GM23338 (cell line): ENCODE data around the gene RNASE11.

Experiments used
- CREB1 ChIP-seq: fragments of 250-450 bp; sonication (Bioruptor Pico); IDR thresholded peaks from 2 replicates; pipeline ENCODE4 v1.5.0; 2020; ENCODE audit warnings: low read depth, mild to moderate bottlenecking, moderate library complexity
- EZH2 ChIP-seq: fragments of 200-600 bp; sonication (generic); IDR thresholded peaks from one replicate; pipeline ENCODE4 v1.8.0; 2017; ENCODE audit warnings: antibody characterized with exemption, mild to moderate bottlenecking, low read depth; ENCODE audit not compliant: unreplicated experiment
- EZH2phosphoT487 ChIP-seq: fragments of 200-600 bp; sonication (generic); IDR thresholded peaks from one replicate; pipeline ENCODE4 v1.8.1; 2018; ENCODE audit warnings: antibody characterized with exemption; ENCODE audit not compliant: unreplicated experiment
- POLR2AphosphoS5 ChIP-seq: IDR thresholded peaks from 2 replicates; pipeline ENCODE4 v1.6.1; 2016; ENCODE audit warnings: antibody characterized with exemption, low read depth
- ZNF114 ChIP-seq: fragments of 250-450 bp; sonication (Bioruptor Pico); IDR thresholded peaks from 2 replicates; pipeline ENCODE4 v1.5.0; 2020; ENCODE audit warnings: mild to moderate bottlenecking, moderate library complexity
- TF ChIP-seq, protein P1 (sequence below), 2 experiments: fragments of 200-600 bp in 1 of 2; sonication (generic) in 1 of 2; conservative IDR thresholded peaks; 2 replicates each; pipeline versions ENCODE4 v1.5.1 to v1.6.1; 2016 to 2017; ENCODE audit warnings: antibody characterized with exemption in 2 of 2, low read depth in 2 of 2, mild to moderate bottlenecking in 2 of 2, moderate library complexity in 1 of 2
- TF ChIP-seq, protein P2 (sequence below): IDR thresholded peaks from one replicate; pipeline ENCODE4 v1.6.1; 2018; ENCODE audit warnings: antibody characterized with exemption; ENCODE audit not compliant: unreplicated experiment

DNA sequence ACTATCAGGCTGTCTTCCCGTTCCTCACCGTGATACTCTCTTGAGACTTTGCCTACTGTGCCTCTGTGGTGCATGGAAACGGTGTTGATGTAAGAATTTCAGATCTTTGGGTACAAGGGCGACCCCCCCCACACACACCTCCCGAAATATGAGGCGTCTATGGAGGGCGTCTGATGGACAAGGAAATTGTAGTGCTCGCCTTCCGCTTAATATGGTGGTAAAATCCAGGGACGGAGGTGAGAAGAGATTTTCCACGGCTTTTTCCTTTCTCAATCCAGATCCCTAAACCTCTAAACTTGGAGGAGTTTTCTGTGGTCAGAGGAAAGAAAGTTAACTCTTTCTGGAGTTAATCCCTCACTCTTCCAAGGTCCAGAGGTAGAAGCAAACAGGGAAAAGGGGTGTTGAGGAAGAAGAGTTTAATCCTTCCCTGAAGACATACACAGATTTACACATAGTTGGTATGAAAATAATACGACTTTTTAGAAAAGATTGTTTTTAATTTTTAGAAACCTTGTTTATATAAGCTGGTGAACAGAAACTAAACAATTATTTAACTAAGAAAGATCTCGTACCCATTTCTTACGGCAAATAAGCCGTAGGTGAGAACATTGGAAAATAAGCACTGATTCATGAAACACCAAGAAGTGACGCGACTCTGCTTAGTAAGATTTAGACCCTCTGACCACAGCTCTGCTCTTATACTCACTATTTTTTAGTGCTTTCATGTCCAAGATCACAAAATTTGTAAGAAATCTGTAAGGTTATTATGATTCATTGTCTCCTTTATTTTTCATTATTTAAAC lies 26.4 kb upstream of the RNASE11 start:
- TF ChIP-seq, protein P1, sequence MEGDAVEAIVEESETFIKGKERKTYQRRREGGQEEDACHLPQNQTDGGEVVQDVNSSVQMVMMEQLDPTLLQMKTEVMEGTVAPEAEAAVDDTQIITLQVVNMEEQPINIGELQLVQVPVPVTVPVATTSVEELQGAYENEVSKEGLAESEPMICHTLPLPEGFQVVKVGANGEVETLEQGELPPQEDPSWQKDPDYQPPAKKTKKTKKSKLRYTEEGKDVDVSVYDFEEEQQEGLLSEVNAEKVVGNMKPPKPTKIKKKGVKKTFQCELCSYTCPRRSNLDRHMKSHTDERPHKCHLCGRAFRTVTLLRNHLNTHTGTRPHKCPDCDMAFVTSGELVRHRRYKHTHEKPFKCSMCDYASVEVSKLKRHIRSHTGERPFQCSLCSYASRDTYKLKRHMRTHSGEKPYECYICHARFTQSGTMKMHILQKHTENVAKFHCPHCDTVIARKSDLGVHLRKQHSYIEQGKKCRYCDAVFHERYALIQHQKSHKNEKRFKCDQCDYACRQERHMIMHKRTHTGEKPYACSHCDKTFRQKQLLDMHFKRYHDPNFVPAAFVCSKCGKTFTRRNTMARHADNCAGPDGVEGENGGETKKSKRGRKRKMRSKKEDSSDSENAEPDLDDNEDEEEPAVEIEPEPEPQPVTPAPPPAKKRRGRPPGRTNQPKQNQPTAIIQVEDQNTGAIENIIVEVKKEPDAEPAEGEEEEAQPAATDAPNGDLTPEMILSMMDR (conservative IDR thresholded peaks at IDR 0.05; ENCODE audit: low read depth in 2 of 2), result no peak
- TF ChIP-seq EZH2phosphoT487 (no peak), POLR2AphosphoS5 (no peak), EZH2 (no peak), CREB1 (CRISPR knock-in tag) (no peak), ZNF114 (CRISPR knock-in tag) (no peak)
- TF ChIP-seq, protein P2, sequence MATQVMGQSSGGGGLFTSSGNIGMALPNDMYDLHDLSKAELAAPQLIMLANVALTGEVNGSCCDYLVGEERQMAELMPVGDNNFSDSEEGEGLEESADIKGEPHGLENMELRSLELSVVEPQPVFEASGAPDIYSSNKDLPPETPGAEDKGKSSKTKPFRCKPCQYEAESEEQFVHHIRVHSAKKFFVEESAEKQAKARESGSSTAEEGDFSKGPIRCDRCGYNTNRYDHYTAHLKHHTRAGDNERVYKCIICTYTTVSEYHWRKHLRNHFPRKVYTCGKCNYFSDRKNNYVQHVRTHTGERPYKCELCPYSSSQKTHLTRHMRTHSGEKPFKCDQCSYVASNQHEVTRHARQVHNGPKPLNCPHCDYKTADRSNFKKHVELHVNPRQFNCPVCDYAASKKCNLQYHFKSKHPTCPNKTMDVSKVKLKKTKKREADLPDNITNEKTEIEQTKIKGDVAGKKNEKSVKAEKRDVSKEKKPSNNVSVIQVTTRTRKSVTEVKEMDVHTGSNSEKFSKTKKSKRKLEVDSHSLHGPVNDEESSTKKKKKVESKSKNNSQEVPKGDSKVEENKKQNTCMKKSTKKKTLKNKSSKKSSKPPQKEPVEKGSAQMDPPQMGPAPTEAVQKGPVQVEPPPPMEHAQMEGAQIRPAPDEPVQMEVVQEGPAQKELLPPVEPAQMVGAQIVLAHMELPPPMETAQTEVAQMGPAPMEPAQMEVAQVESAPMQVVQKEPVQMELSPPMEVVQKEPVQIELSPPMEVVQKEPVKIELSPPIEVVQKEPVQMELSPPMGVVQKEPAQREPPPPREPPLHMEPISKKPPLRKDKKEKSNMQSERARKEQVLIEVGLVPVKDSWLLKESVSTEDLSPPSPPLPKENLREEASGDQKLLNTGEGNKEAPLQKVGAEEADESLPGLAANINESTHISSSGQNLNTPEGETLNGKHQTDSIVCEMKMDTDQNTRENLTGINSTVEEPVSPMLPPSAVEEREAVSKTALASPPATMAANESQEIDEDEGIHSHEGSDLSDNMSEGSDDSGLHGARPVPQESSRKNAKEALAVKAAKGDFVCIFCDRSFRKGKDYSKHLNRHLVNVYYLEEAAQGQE, result no peak
